SH-SY5Y (cell line): Measurements from ENCODE around the gene YY1.

Experiments
- GATA2 ChIP-seq: IDR thresholded peaks from 2 replicates; pipeline ENCODE4 v1.6.1; 2011; ENCODE audit warnings: mild to moderate bottlenecking, low read depth, low read length
- GATA3 ChIP-seq: IDR thresholded peaks from 2 replicates; pipeline ENCODE4 v1.6.1; 2011; ENCODE audit warnings: low read depth, mild to moderate bottlenecking, low read length, moderate library complexity

DNA sequence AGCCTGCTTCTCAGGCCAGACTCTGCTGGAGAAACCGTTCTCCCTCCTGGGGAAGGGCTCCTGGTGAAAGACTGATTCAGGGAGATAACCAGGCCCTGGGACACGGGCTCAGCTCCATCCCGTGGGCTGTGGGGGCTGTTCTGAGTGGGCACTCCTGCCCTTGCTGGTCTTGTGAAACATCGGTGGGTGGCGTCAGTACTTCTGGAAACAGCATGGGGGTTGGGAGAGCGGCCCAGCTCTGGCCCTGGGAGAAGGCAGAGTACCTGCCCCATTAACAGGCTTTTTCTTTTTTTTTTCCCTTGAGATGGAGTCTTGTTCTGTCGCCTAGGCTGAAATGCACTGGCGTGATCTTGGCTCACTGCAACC lies 85.0 kb downstream of the YY1 start:
- TF ChIP-seq GATA2 (no peak), GATA3 (no peak)
